Kidney capillary endothelial cell (primary cell): ENCODE data around the gene SLC25A21.
"Not testable (repeated sequence)": the region's sequence is repeated elsewhere in the genome, so short reads cannot be mapped to it uniquely, and the experiment has no call there.

Experiments
- DNase-seq: peaks from one replicate; pipeline ENCODE4 v3.0.0-alpha.2; 2018; ENCODE audit warnings: low spot score

The SLC25A21 gene

DNA sequence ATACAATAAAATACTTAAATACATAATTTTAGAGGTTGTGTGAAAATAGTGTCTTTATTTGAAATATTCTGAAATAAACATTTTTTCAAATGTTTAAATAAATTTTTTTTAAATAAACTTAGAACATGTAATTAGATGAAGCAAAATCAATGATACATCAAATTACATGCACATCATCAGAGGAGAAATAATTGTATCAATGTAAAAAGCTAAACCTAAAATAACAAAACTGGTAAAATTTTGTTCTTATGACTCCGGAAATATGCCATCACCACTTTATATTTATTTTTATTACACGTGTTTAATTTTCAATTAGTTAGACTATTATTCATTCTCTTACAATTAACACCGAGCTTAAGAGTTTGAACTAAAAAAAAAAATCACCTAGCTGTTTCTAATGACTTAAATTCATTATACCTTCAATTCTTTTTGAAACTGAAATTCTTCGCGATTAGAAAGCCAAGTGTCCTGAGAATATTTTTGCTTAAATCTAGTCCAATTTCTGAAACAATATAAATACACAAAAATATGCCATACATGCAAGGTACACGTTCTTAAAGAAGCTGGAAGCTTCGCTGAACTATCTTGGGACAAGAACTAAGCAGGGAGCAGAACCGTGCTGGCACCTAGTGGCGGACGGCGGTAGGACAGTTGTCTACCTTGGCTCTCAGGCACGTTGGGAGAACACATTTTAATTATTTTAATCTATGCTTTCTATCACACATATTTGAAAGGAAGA is 230.5 kb downstream of the SLC25A21 start:
- peak; percentile 53 for DNase-seq

DNA sequence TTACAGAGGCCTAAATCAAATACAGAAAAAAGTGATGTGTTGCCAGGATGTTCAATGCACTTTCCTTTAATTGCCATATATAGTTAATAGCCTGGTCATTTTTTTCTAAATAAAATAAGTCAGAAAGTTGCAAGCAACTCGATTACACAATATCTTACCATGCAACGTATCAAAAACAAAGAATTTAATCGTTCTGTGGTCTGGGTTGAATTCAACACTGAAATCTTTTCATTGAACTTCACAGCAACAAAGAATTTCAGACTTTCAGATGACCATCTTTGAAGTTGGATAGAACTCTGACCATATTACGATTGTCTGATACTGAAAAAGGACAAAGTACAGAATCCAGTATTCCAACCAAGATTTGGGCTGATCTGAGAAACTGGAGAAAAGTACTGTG is 231.9 kb downstream of the SLC25A21 start:
- DNase-seq, result no peak

DNA sequence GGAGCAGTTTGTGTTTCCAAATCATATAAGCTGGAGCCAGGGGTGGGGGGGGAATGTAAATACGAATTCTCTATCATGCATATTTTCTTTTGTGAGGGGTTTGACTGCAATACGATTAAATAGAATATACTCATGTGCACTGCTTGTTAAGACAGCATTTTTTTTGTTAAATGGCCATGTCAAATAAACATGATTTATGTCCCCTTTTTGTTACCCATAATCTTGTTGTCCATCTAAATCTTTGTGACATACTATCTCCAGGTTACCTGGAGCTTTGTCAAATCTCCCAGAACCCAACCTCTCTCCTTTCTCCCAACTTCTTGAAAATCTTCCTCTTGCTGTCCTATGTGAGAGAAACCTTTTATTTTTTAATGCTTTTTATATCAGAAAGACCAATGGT is 233.1 kb downstream of the SLC25A21 start:
- no peak for DNase-seq

DNA sequence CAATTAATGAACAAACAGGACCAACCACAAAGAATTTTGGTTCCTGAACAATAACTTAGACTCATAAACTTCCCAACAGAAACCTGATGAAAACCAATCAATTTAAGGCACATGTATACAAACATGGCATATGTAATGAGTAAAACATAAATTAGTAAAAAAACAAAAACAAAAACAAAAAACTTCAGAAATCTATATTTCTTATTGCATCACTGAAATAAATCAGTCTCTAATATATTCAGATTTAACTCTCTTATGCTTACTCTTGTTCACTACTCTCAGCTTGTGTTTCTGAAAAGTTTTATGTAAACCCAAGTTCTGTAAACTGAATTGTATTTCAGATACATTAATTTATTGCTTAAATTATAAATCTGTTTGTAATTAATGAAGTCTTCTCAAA is 233.7 kb downstream of the SLC25A21 start:
- no peak for DNase-seq

DNA sequence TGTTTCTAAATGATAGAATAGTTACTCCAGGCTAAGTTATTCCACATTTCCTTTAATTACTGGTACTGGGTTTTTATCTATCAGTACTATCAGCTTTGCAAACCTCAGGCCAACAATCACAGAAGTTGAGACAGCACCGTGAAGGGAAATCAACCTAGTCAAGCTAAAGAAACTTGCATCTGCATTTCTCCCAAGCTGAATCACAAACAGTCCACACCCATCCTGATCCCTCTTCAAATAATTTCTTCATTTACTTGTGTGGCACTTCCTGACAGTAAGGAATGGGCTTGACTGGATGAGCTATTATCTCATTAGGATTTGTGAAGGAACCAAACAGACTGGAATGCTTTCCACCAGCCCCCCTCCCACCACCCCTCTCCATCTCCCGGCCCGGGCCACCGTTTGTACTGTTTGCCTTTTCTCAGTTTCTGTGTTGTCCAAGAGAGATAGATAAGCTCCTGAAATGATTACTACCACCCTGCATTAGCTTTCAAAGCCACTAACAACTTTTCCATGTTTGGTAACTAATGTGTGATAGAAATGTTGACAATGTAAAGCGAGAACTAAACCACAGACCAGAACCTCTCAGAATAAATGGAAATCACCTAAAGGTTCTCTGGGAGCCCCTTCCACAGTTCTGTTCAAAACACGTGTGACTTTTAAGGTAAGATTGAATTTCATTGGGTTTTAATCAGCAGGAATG is 236.3 kb downstream of the SLC25A21 start:
- no peak for DNase-seq

DNA sequence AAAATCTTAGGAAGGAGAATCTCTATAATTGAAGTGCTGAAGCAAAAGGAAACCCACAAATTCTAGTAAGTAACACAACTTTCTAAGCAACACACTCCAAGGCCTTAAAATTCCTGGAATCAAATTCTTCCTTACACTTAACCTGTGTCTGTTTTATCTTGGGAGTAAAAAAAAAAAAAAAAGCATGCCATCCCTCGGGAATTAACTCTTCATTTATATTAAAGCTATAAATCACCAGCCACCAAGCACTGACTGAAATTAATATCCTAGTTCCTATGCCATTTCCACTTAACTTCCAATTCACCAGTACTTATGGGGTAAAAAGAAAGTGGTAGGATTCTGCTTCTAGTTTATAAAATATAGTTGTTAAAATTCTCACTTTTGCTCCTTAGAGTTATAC is 238.1 kb downstream of the SLC25A21 start:
- no peak for DNase-seq

DNA sequence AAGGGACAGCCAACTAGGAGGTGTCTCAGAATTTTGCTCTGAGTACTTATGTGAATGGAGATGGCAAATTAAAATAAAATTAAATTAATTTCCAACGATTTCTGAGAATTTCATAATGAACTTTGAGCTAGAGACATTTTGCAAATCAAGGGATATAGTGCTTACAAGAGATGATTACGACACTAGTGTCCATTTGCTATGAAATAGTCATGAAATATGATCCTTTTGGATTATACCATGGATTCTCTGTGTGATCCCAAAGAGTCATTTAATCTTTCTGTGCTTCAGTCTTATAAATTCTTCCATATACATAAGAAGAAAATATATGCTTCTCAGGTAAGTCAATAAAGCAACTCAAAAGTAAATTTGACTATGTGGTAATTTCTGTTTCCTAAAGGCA is 240.6 kb downstream of the SLC25A21 start:
- DNase-seq, result no peak

DNA sequence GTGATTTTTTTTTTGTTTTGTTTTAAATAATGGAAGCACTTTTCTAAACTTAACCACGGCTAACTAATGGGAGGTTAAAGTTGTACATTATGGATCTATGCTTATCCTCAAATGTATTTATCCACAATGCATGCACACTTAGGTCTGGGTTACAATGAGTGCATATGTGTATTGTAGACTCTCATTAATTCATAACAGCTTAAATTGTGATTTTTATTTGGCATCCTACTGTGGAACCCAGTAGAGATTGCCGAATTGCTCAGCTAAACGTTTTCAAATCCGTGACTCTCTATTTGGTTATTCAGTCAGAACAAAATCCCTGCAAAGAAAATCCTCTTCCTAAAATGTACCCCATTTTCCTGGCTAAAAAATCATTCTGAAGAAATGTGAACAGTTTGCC is 244.0 kb downstream of the SLC25A21 start:
- DNase-seq, result no peak

DNA sequence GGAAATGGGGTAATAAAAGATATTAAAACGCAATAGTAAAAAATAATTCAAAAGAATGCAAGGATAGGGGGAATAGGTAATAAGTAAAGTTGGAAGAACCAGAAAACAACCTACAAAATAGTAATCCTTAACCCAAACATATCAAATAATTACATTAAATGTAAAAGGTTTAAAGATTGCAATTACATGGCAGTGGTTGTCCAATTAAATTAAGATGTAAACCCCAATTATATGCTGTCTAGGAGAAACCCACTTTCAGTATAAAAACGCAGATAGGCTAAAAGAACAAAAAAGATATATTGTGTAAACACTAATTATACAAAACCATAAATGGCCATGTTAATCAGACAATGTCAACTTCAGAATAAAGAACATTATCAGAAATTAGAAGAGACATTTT is 247.3 kb downstream of the SLC25A21 start:
- no peak for DNase-seq

DNA sequence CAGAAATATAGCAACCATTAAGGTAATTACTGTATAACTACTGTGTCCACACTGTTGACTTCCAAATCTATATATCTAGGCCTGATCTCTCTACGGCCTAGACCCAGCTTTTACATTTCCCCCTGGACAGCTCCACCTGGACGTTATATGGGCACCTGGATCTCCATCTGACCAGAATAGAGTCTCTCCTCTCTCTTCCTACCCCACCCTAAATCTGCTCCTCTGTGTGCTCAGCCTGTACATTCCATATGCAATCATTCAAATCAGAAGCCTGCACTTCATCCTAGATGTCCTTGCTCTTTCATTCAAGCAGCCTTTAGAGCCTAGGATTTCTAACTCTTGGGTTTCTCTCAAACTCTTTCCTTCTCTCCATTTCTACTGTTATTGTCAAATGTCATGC is 255.7 kb downstream of the SLC25A21 start:
- no peak for DNase-seq

DNA sequence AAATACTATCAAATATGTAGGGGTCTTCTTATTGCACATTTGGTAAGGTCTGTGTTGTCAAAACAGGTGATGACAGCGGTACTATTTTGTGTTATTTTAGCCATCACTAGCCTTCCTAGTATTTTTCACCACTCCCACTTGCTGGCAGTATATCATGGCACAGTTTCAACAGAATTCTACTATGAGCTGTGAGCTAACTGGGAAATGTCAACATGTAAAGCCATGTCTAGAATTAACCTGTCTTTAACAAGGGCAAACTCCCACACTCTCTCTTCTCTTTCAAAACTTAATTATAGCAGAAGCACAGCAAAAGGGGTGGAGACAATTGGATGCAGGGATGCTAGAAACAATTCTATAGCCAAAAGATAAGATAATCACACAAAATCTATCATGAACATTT is 257.3 kb downstream of the SLC25A21 start:
- no peak for DNase-seq

DNA sequence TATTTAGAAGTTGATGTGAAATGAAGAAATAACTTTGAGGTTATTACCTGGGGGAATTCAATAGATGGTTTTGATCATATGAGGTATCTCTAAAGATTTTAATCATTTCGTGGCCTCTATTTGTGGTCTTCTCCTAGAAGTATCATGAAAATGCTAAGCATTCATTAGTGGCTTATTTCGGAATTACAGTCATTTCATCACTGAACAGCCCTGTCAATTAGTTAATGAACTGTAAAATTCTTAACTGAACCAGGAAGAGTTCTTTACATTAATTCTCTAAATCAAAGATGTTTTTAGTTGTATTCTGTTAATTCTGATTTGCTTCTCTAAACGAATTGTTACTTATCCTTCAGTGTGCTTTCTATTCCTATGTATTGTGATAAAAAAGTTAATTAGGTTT is 261.8 kb downstream of the SLC25A21 start:
- no peak for DNase-seq

DNA sequence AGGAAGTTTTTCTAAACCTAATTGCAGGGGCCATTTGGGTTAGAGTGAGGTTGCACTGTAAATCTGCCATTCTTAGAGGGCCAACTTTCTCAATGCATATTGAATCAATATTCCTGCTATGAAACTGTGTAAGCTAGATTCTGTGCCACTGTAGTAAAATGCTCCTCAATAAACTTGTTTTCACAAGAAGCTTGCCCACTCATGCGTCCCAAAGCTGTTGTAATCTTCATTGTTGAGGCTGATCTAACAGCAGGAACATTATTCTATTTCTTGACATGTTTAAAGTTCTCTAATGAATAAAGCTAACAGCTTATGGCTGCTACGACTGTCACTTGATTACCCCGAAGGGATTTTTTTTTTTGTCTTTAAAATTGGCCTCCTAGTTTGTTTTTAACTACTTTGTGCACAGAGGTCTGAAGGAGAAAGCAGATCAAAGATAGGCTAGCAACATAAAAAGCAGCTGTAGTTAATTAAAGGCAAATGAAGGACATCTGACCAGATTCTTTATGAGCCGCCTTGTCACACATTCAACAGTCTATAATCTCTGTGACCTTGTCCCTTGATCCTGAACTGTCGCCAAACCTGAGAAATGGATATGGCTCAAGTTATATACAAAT is 267.0 kb downstream of the SLC25A21 start:
- DNase-seq, result no peak

DNA sequence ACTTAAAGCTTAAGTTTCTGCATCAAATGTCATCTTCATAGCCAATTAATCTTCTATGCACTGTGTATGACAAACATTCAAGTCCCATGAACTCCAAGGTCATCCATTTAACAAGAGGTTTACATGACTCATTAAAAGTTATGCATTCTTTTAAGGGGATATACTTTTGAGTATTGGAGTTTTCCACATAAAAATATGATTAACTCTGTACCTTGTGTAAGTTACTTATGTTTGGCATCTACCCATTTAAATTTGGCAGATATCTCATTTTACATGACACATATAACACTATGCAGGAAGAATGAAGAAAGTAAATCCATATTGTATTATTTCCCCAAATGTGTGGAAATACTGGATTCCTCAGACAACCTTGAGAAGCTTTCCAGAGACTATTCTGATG is 270.5 kb downstream of the SLC25A21 start:
- no peak for DNase-seq

DNA sequence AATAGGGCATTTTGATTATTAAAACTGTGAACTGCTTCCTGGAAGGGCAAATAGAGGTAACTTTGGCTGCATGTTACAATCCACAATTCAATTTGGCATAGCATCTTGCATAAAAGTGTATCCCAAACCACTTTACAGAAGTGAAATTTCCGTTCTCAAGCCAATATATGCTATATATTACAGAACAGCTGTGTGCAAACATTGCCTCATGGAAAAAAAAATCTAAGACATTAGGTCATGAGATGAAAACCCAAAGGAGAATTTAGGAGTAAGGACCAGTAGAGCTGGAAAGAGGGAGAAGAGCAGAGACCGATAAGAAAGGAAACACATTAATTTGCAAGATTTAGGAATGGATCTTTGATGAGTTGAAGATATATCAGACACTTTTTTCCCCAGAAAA is 271.6 kb downstream of the SLC25A21 start:
- DNase-seq, result no peak

DNA sequence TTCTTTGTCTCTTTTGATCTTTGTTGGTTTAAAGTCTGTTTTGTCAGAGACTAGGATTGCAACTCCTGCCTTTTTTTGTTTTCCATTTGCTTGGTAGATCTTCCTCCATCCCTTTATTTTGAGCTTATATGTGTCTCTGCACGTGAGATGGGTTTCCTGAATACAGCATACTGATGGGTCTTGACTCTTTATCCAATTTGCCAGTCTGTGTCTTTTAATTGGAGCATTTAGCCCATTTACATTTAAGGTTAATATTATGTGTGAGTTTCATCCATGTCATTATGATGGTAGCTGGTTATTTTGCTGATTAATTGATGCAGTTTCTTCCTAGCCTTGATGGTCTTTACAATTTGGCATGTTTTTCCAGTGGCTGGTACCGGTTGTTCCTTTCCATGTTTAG is 276.1 kb downstream of the SLC25A21 start:
- not testable (repeated sequence) for DNase-seq

DNA sequence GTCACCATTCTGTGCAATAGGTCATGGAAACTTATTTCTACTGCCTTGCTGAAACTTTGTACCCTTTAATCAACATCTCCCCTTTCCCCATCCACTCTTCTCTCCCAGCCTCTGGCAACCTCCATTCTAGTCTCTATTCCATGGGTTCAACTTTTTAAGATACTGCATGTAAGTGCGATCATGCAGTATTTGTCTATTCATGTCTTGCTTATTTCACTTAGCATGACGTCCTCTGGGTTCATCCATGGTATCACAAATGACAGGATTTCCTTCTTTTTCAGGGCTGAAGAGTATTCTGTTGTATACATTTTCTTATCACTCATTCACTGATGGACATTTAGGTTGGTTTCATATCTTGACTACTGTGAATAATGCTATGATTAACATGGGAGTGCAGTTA is 288.4 kb downstream of the SLC25A21 start:
- no peak for DNase-seq

DNA sequence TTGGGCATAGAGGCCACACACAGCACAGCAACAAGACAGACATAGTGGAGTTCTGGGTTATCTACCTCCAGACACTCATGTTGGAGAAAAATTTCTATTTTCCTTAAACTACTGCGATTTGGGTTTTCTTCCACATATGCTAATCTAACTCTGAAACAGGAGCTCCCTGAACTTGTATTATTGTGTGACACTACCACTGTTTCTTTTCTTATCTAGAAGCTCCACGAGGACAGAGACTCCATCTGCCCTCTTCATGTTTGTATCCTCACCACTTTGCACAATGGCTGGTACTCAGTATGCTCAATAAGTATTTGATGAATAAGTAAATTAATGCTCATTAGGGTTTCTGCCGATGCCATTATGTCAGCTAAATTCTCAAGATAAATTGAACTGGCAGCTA is 292.1 kb downstream of the SLC25A21 start:
- DNase-seq, result no peak

DNA sequence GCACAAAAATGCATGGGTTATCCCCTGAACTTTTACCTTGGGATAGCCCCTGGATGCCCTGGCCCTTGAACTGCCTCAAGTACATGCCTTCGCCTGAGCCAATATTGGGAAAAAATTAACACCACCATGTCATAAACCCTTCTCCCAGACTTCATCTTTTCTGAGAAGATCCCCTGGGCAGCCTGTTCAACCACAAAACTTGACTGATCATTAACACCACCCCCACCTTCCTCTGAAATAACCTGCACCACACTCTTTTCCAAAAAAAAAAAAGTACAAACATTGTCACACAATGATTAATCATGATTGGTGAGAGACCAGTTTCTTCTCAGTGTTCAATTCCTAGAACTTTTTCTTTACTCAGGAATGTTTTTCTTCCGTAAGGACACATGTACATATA is 292.8 kb downstream of the SLC25A21 start:
- no peak for DNase-seq

DNA sequence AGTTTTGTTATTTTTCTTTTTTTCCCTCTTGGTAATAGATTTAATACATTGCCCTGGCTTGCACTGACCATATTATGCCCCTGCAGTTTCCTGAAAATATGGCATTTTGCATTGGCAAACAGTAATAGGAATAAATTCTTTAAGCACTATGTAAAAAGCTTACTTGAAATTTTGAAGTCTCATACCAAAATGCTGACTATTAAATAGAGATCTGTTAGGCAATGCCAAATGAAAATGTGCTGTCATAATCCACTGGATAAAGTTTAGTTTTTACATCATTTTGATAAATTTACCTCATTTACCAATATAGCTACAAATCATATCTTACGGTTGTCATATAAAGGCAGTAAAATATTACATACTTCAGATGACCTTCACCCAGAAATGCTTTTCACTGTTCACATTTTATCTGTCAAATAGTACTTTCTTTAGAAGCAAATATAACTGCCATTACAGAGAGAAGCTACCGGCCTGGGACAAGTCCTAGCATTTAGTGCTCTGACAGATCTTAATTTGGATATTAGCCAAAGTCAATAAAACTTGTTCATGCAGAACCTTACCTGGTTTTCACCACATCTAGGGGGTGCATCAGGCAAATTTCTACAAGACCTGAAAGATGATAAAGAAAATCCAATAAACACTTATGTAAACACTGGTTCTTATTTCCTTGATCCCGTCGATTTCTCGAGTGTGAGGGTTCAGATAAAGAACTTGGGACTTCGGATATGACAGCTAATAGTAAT is 297.8 kb downstream of the SLC25A21 start:
- DNase-seq, result no peak

DNA sequence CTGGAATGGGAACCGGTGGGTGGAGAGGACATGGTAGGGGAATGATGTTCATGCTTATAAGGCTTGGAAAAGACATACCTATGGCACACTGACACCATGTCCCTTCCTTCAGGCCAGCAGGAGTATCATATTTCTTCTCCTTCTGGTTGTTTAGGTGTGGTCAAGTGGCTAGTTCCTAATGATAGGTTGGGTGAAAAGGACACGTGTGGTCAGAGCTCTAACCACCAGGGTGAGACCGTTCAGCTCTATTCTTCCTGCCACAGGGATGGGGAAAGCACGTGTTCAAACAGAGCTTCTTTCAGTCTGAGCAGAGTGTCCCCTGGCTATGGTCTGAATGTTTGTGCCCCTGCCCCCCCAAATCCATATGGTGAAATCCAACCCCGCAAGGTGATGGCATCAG is 301.6 kb downstream of the SLC25A21 start:
- no peak for DNase-seq

DNA sequence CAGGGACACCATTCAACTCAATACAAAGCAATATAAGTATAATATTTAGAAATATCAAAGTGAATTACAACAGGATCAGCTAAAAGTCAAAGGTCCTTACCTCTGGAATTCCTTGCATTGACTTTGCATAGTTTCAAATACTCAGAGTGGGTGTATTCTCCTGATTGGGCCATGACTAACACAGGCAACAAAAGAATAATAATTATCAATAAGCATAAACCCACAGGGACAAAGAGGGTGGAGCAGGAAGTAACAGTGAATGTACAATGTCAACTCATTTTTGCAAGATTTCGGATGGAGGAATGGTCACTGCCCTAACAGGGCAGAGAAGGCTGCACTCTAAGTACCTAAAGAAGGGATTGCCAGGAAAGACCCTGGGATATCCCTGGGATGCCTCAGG is 303.3 kb downstream of the SLC25A21 start:
- no peak for DNase-seq

DNA sequence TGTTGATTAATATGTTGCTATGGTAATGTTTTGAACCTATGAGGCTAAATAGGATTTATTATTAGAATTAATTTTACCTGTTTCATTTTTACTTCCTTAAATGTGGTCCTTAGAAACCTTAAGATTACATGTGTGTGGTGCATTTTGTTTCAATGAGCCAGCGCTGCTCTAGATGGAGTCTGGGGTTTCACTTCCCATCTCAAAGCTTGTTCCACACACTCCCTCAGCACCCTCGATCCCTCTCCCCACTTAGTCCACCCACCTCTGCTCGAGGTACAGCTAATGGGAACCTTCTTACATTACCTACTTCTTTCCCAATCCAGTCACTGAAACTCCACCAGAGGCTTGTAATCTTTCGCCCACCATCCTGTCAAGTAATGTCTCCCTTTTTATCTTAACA is 305.5 kb downstream of the SLC25A21 start:
- DNase-seq, result no peak
